ENCODE results near the gene MSH6. TPM values are rescaled to one million over a fixed set of nuclear protein-coding genes. Genes with fewer than 3 reads are reported as not detected.

MSH6 gene
- total RNA-seq, 1 donor from 2014 or later = 213 TPM

- peak overlapping the region; percentile 43 for H3K27ac Mint-ChIP-seq (ENCODE audit: unreplicated experiment)
- TF ChIP-seq CTCF (conservative IDR thresholded peaks at IDR 0.05) = no peak
- H3K27me3 Mint-ChIP-seq (ENCODE audit: low read depth) = no peaks in the 10 kb centered on the region
- peaks cover 18% of the 10 kb centered on the region for H3K4me1 Mint-ChIP-seq
- no peak for DNase-seq (ENCODE audit: low read depth, low spot score)
- peaks cover 9% of the 10 kb centered on the region for H3K36me3 Mint-ChIP-seq (ENCODE audit: low read depth)
- no peaks in the 10 kb centered on the region for H3K9me3 Mint-ChIP-seq
- peak overlapping the region; percentile 94 for H3K4me3 Mint-ChIP-seq
Observed at GRCh38 chr2:47784352-47784851, 1.5 kb downstream of the MSH6 start.

- Mint-ChIP-seq H3K27me3 (ENCODE audit: low read depth) (no peaks in the 10 kb centered on the region), H3K27ac (ENCODE audit: unreplicated experiment) (no peak overlapping the region)
Observed at GRCh38 chr2:47785986-47786385, 3.0 kb downstream of the MSH6 start.

GRCh38 chr2:47796090-47796697, 13.2 kb downstream of the MSH6 start:
- Mint-ChIP-seq H3K36me3 (ENCODE audit: low read depth) (peaks cover 47% of the 10 kb centered on the region), H3K4me1 (no peaks in the 10 kb centered on the region), H3K27ac (ENCODE audit: unreplicated experiment) (no peak overlapping the region), H3K27me3 (ENCODE audit: low read depth) (no peaks in the 10 kb centered on the region), H3K9me3 (no peaks in the 10 kb centered on the region), H3K4me3 (no peak overlapping the region)
- no peak for TF ChIP-seq CTCF (conservative IDR thresholded peaks at IDR 0.05)
- DNase-seq (ENCODE audit: low read depth, low spot score) = no peak

More at GRCh38 chr2:47785986-47786385, 3.0 kb downstream of the MSH6 start:
- no peak for DNase-seq (ENCODE audit: low read depth, low spot score)
- Mint-ChIP-seq H3K36me3 (ENCODE audit: low read depth) (peaks cover 12% of the 10 kb centered on the region), H3K4me3 (peak overlapping the region; percentile 94), H3K4me1 (peaks cover 18% of the 10 kb centered on the region), H3K9me3 (no peaks in the 10 kb centered on the region)
- TF ChIP-seq CTCF (conservative IDR thresholded peaks at IDR 0.05) = no peak

GRCh38 chr2:47798631-47799030, 15.7 kb downstream of the MSH6 start:
- H3K27ac Mint-ChIP-seq (ENCODE audit: unreplicated experiment) = no peak overlapping the region
- H3K4me3 Mint-ChIP-seq = no peak overlapping the region
- H3K9me3 Mint-ChIP-seq = peaks cover 5% of the 10 kb centered on the region
- no peak for TF ChIP-seq CTCF (conservative IDR thresholded peaks at IDR 0.05)
- no peaks in the 10 kb centered on the region for H3K4me1 Mint-ChIP-seq
- no peak for DNase-seq (ENCODE audit: low read depth, low spot score)
- peaks cover 66% of the 10 kb centered on the region for H3K36me3 Mint-ChIP-seq (ENCODE audit: low read depth)
- peaks cover 2% of the 10 kb centered on the region for H3K27me3 Mint-ChIP-seq (ENCODE audit: low read depth)

GRCh38 chr2:47799031-47799609, 16.2 kb downstream of the MSH6 start:
- no peak for DNase-seq (ENCODE audit: low read depth, low spot score)
- Mint-ChIP-seq H3K36me3 (ENCODE audit: low read depth) (peaks cover 69% of the 10 kb centered on the region), H3K4me3 (no peak overlapping the region), H3K27me3 (ENCODE audit: low read depth) (peaks cover 2% of the 10 kb centered on the region), H3K4me1 (no peaks in the 10 kb centered on the region), H3K27ac (ENCODE audit: unreplicated experiment) (no peak overlapping the region), H3K9me3 (peaks cover 5% of the 10 kb centered on the region)
- TF ChIP-seq CTCF (conservative IDR thresholded peaks at IDR 0.05) = no peak

Measured in neural crest cell (in vitro differentiated cells).